Glutamatergic neuron (in vitro differentiated cells): ENCODE data around the gene TOMM5. TPM values are rescaled to one million over a fixed set of nuclear protein-coding genes. Genes with fewer than 3 reads are reported as not detected.

Experiments
- DNase-seq: peaks from one replicate; pipeline ENCODE4 v3.0.0; 2022
- H3K27ac Mint-ChIP-seq: one replicate; pipeline ENCODE4 v1.8.0; 2020; ENCODE audit warnings: mild to moderate bottlenecking, mixed read lengths, inconsistent platforms; ENCODE audit not compliant: unreplicated experiment
- H3K27me3 Mint-ChIP-seq: one replicate; pipeline ENCODE4 v1.8.0; 2020; ENCODE audit warnings: mild to moderate bottlenecking, moderate library complexity, mixed read lengths, inconsistent platforms; ENCODE audit not compliant: unreplicated experiment
- H3K36me3 Mint-ChIP-seq: one replicate; pipeline ENCODE4 v1.8.0; 2020; ENCODE audit warnings: mild to moderate bottlenecking, mixed read lengths, inconsistent platforms; ENCODE audit not compliant: unreplicated experiment
- H3K4me1 Mint-ChIP-seq: one replicate; pipeline ENCODE4 v1.8.0; 2020; ENCODE audit warnings: mild to moderate bottlenecking, low read depth, mixed read lengths, inconsistent platforms; ENCODE audit not compliant: unreplicated experiment
- H3K4me3 Mint-ChIP-seq: one replicate; pipeline ENCODE4 v1.8.0; 2020; ENCODE audit warnings: mild to moderate bottlenecking, mixed read lengths, inconsistent platforms; ENCODE audit not compliant: unreplicated experiment
- H3K9me3 Mint-ChIP-seq: one replicate; pipeline ENCODE4 v1.8.0; 2020; ENCODE audit warnings: mild to moderate bottlenecking, moderate library complexity, mixed read lengths, inconsistent platforms; ENCODE audit not compliant: unreplicated experiment
- CTCF ChIP-seq: fragments of 200-600 bp; sonication (generic); IDR thresholded peaks from one replicate; pipeline ENCODE4 v1.5.0; 2021; ENCODE audit not compliant: partially characterized antibody, unreplicated experiment
- total RNA-seq: library from RNA; stranded (reverse); fragmentation: NEBNext Ultra II Directional; extraction: Animal tissue kit (Norgen Biotek cat#: 25700); gene quantifications from one replicate; pipeline ENCODE4 v1.2.1, GENCODE V29; 2021; ENCODE audit not compliant: unreplicated experiment

The TOMM5 gene
- total RNA-seq, 1 donor from 2014 or later, result 52.4 TPM

DNA sequence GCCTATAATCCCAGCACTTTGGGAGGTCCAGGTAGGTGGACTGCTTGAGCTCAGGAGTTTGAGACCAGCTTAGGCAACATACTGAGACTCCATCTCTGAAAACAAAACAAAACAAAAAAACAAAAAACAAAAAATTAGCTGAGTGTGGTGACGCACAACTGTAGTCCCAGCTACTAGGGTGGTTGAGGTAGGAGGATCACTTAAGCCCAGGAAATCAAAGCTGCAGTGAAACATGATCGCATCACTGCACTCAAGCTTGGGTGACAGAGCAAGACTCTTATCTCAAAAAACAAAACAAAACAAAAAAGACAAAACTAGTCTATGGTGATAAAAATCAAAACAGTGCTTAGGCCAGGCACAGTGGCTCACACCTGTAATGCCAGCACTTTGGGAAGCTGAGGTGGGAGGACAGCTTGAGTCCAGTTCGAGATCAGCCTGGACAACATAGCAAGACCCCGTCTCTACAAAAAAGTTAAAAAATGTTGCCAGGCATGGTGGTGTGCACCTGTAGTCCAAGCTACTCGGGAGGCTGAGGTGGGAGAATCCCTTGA, 45.0 kb downstream of the TOMM5 start:
- H3K4me3 Mint-ChIP-seq, result no peak overlapping the region
- H3K9me3 Mint-ChIP-seq, result peaks cover 4% of the 10 kb centered on the region
- no peak for DNase-seq
- TF ChIP-seq CTCF, result no peak
- H3K4me1 Mint-ChIP-seq, result no peaks in the 10 kb centered on the region
- H3K27me3 Mint-ChIP-seq, result no peaks in the 10 kb centered on the region
- no peaks in the 10 kb centered on the region for H3K36me3 Mint-ChIP-seq
- H3K27ac Mint-ChIP-seq, result no peak overlapping the region

DNA sequence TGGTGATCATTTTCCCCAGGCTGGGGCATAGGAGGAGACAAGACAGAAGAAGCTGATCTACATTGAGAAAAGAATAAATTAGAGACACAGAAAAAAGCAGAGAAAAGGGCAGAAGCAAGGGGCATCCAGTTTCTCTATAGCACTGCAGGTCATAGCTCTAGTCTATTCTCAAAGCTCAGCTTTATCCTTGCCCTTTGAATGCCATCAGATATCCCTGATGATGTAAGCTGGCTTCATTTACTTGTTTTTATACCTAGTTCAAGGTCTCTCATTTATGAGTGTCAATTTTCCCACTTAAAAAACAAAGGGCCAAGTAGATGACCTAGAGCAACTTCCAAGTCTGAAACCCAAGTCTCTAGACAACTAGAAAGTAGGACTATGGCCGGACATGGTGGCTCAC, 48.9 kb downstream of the TOMM5 start:
- Mint-ChIP-seq H3K27me3 (no peaks in the 10 kb centered on the region), H3K27ac (no peak overlapping the region), H3K4me1 (no peaks in the 10 kb centered on the region), H3K4me3 (no peak overlapping the region), H3K9me3 (no peaks in the 10 kb centered on the region), H3K36me3 (peaks cover 4% of the 10 kb centered on the region)
- no peak for TF ChIP-seq CTCF
- no peak for DNase-seq

- H3K4me3 Mint-ChIP-seq, result no peak overlapping the region
- no peak overlapping the region for H3K27ac Mint-ChIP-seq
- no peaks in the 10 kb centered on the region for H3K4me1 Mint-ChIP-seq
- H3K9me3 Mint-ChIP-seq, result no peaks in the 10 kb centered on the region
- DNase-seq, result no peak
- H3K27me3 Mint-ChIP-seq, result no peaks in the 10 kb centered on the region
- TF ChIP-seq CTCF, result no peak
- H3K36me3 Mint-ChIP-seq, result peaks cover 4% of the 10 kb centered on the region
Measured at GRCh38 chr9:37542895-37543294, 49.5 kb downstream of the TOMM5 start.

GRCh38 chr9:37542488-37542887, 49.9 kb downstream of the TOMM5 start:
- no peak for DNase-seq
- no peaks in the 10 kb centered on the region for H3K4me1 Mint-ChIP-seq

More at GRCh38 chr9:37542488-37542887, 49.9 kb downstream of the TOMM5 start:
- Mint-ChIP-seq H3K36me3 (peaks cover 4% of the 10 kb centered on the region), H3K27ac (no peak overlapping the region), H3K27me3 (no peaks in the 10 kb centered on the region), H3K4me3 (no peak overlapping the region), H3K9me3 (no peaks in the 10 kb centered on the region)
- TF ChIP-seq CTCF, result no peak
